ENCODE measurements around the gene NR5A1.

The NR5A1 gene

GRCh38 chr9:124514874-124515273 is 7.7 kb upstream of the NR5A1 start:
- in situ Hi-C loops (cut with MboI; ENCODE audit: low sequenced_read_pairs) = no loop called here

GRCh38 chr9:124514125-124514524 is 6.9 kb upstream of the NR5A1 start:
- in situ Hi-C loops (cut with MboI; ENCODE audit: low sequenced_read_pairs) = no loop called here

- in situ Hi-C loops (cut with MboI; ENCODE audit: low sequenced_read_pairs) = no loop called here
Observed at GRCh38 chr9:124513376-124513994, 6.3 kb upstream of the NR5A1 start.

GRCh38 chr9:124512806-124513204 is 5.6 kb upstream of the NR5A1 start:
- in situ Hi-C loops (cut with MboI; ENCODE audit: low sequenced_read_pairs) = no loop called here

DNA sequence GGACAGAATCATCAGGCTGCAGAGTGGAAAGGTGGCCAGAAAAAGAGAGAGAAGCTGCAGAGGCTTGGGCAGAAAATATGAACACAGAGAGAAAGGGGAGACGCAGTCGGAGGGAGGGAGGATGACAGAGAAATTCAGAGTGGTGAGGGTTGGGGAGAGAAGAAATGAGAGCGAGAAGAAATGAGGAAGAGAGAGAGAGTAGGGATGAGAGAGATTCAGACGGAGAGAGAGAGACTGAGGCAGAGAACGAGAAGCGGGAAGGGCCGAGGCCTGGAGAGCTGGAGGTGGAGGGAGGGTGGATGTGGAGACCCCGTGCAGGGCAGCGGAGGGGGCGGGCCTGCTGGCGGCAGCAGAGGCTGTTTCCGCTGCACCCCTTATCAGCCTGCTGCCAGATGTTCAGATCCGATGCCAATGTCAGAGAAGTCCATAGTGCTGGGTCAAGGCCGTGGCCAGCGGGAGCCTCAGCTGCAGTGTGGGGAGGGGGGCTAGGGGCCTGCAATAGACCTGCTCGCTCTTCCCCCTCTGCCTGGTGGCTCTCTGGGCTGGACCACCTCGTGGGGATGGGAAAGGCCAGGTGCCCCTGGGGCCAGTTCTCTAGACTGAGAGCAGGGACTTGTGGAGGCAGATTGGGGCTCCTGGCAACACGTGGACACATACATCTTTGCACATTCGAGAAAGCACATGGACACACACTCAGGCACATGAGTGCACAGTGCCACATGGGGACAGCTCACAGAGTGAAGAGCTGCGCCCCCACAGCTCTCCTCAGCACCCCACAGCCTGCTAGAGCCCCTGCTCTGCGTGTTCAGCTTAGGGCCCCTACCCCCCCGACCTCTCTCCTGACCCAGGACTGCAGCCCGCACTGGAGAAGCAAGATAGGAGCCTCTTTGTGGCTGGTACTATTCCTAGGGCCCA is 4.9 kb upstream of the NR5A1 start:
- in situ Hi-C loops (cut with MboI; ENCODE audit: low sequenced_read_pairs) = no loop called here

DNA sequence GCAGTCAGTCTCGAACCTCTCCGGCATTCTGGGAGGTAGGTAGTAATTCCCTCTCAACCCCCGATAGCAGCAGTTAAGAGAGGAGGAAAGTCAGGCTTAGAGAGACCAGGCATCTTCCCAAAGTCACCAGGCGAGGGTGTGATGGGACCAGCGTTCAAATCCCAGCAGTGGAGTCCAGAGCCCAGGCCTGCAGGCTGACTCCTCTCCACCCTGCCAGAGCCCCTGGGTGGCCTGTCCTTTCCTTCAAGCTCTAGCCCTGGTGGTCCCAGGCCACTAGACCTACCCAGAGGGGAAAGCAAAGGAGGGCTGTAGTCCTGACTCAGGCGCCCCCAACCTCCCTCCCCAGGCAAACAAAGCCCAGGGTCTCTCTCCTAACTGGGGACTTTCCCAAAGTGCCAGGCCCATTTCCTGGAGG is 4.2 kb upstream of the NR5A1 start:
- in situ Hi-C loops (cut with MboI; ENCODE audit: low sequenced_read_pairs) = no loop called here

- in situ Hi-C loops (cut with MboI; ENCODE audit: low sequenced_read_pairs) = no loop called here
Observed at GRCh38 chr9:124510650-124511425, 3.6 kb upstream of the NR5A1 start.

GRCh38 chr9:124507880-124508423 is 753 bp upstream of the NR5A1 start:
- in situ Hi-C loops (cut with MboI; ENCODE audit: low sequenced_read_pairs) = no loop called here

DNA sequence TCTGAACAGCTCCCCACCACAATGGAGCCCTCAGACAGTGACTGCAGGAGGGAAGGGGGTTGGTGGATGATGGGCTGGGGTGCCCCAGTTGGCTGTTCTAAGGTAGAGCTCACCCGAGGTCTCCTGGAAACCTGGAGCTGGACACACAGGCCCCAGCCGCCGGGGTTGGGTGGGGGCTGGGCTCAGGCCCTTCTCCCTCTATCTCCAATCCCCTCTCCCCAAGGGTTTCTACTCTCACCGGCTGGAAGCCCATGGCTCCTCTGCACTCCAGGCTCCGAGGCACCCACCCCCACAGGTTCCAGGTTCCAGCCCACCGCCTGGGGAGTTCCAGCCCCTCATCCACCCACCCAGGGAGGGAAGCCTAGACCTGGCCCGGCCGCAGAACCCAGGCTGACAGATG is 766 bp downstream of the NR5A1 start:
- in situ Hi-C loops (cut with MboI; ENCODE audit: low sequenced_read_pairs) = no loop called here

- in situ Hi-C loops (cut with MboI; ENCODE audit: low sequenced_read_pairs) = no loop called here
Observed at GRCh38 chr9:124505901-124506346, 1.3 kb downstream of the NR5A1 start.

- in situ Hi-C loops (cut with MboI; ENCODE audit: low sequenced_read_pairs) = no loop called here
Observed at GRCh38 chr9:124505006-124505900, 1.9 kb downstream of the NR5A1 start.

DNA sequence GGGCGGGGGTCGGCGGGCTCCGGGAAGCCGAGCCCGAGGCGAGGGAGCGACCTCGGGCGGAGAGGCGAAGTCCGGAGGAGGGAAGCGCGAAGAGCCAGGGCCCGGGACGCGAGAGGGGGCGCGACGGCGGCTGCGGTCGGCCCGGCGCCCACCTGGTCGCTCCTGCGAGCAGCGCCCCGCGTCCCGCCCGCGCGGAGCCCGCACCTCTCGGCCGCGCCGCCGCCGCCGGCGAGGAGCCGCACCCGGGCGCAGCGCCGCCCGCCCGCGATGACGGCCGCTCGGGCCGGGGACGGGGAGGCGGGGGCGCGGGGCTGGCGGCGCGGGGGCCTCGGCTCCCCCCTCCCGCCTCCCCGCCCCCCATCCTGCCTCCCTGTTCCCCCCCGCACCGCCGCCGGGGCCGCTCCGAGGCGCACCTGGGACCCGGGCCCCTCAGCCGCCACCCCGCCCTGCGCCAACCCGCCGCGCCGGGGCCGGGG is 2.6 kb downstream of the NR5A1 start:
- in situ Hi-C loops (cut with MboI; ENCODE audit: low sequenced_read_pairs) = no loop called here

GRCh38 chr9:124503713-124504529 is 3.3 kb downstream of the NR5A1 start:
- in situ Hi-C loops (cut with MboI; ENCODE audit: low sequenced_read_pairs) = no loop called here

DNA sequence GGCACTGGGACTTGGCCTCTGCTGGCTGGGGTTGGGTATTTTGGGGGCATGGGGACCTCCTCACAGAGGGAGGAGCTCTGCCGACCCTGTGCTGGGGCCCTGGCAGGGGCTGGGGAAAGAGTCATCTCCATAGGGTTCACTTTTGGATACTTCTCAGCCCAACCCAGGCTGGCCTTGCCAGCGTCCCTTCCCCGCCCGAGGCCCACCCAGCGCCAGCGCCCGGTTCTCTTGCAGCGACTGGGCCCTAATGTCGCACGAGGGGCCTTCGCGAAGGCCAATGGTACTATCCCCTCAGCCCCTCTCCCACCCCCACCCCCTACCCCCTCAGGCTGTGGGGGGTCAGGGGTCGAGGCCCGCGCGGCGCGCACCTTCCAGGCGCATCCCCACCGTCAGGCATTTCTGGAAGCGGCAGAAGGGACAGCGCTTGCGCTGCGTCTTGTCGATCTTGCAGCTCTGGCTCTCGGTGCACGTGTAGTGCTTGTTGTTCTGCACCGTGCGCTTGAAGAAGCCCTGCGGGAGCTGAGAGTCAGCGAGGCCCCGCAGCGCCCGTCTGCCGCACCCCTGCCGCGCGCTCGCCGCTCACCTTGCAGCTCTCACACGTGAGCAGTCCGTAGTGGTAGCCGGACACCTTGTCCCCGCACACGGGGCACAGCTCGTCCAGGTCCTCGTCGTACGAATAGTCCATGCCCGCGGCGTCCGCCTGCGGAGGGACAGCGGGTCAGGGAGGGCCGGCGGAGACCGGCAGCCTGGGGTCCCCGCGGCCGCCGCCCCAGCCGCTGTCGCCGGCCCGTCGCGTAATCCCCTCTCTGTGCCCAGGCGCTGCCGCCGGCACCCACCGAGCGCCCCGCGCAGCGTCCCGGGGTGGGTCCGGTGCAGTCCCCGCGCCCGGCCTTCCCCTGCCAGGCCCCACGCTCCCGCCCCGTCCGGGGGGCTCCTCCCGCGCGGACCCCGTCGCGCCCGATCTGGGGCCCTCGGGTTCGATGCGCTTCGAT is 4.2 kb downstream of the NR5A1 start:
- in situ Hi-C loops (cut with MboI; ENCODE audit: low sequenced_read_pairs) = no loop called here

GRCh38 chr9:124501771-124502320 is 5.4 kb downstream of the NR5A1 start:
- in situ Hi-C loops (cut with MboI; ENCODE audit: low sequenced_read_pairs) = no loop called here

- in situ Hi-C loops (cut with MboI; ENCODE audit: low sequenced_read_pairs) = no loop called here
Observed at GRCh38 chr9:124500796-124501611, 6.2 kb downstream of the NR5A1 start.
